ENCODE data around the gene C1QB. TPM values are rescaled to one million over a fixed set of nuclear protein-coding genes. Genes with fewer than 3 reads are reported as not detected.

C1QB gene
- total and polyA plus RNA-seq, 9 of the 15 experiments (the other 6 are each of a cell fraction or from before 2014, with no cell fraction given) = 0.55 TPM; not detected in 8

GRCh38 chr1:22625262-22625925 lies 27.6 kb upstream of the C1QB start:
- peak; percentile 29 for FAIRE-seq
- CTCF ChIA-PET (ENCODE audit: low intra/inter-chr PET ratio) = no interaction called here
- Histone ChIP-seq H4K20me1 (replicated peaks; ENCODE audit: control insufficient read depth, insufficient read depth, low read length) (peaks cover 15% of the 10 kb centered on the region), H3K27me3 (ENCODE audit: control insufficient read depth in 2 of 2, insufficient read depth in 2 of 2, low read length in 2 of 2) (peaks cover 13 to 73% of the 10 kb centered on the region in 2 experiments), H3K79me2 (ENCODE audit: control insufficient read depth, insufficient read depth, low read length) (no peaks in the 10 kb centered on the region), H3K4me1 (replicated peaks in 1 of 2; ENCODE audit: control insufficient read depth in 2 of 2, insufficient read depth in 2 of 2, low read length in 2 of 2) (no peaks in the 10 kb centered on the region), H3K9ac (ENCODE audit: insufficient read depth in 1 of 2, low read depth in 2 of 2, low read length in 2 of 2) (no peak overlapping the region), H3K4me3 (no peak overlapping the region), H3K36me3 (ENCODE audit: control insufficient read depth, insufficient read depth, low read length) (no peaks in the 10 kb centered on the region), H3K27ac (ENCODE audit: extremely low read depth, low read depth, low read length) (no peak overlapping the region), H3K9me3 (replicated peaks; ENCODE audit: control insufficient read depth, insufficient read depth, low read depth, low read length) (no peaks in the 10 kb centered on the region), H3K4me2 (ENCODE audit: insufficient read depth, low read length) (no peak overlapping the region), H3K9me1 (ENCODE audit: control insufficient read depth, insufficient read depth, low read length) (no peaks in the 10 kb centered on the region), H2AFZ (ENCODE audit: low read depth, low read length) (no peak overlapping the region)
- no peak for ATAC-seq
- BruUV-seq (replicated peaks) = no TSS peak
- POLR2A ChIA-PET = interaction anchor here (1.8 kb wide), 1 partner anchor 11 kb away, joined by 5 read pairs; the partner anchor contains the start of gene C1QA
- DNase-seq (ENCODE audit: extremely low read depth in 1 of 4, low spot score in 3 of 4) = no peak
- intact Hi-C loops (cut with micrococcal nuclease) = no loop called here
- 2% methylated on average over 9 of the region's 9 CpGs for WGBS (ENCODE audit: insufficient coverage, low coverage, missing lambda C conversion rate)
- TF ChIP-seq EHMT2 (IDR thresholded peaks at IDR 0.05) (peak; percentile 86), ZNF212 (CRISPR knock-in tag; IDR thresholded peaks at IDR 0.05) (no peak), KDM1A (IDR thresholded peaks at IDR 0.05) (peak in 1 of 2 experiments; percentile 25; a peak in 1 of 4 replicates), BCOR (IDR thresholded peaks at IDR 0.05) (peak; percentile 77), ZFP36 (IDR thresholded peaks at IDR 0.05; ENCODE audit: low read depth, low read length, partially characterized antibody) (peak; percentile 84), BRCA1 (IDR thresholded peaks at IDR 0.05) (no peak), BRCA1 (CRISPR knock-in tag; IDR thresholded peaks at IDR 0.05) (no peak), ELF4 (CRISPR knock-in tag; IDR thresholded peaks at IDR 0.05) (no peak), RBM25 (IDR thresholded peaks at IDR 0.05; ENCODE audit: low read depth, low read length, severe bottlenecking) (peak; percentile 15)
- TF ChIP-seq, protein P1, sequence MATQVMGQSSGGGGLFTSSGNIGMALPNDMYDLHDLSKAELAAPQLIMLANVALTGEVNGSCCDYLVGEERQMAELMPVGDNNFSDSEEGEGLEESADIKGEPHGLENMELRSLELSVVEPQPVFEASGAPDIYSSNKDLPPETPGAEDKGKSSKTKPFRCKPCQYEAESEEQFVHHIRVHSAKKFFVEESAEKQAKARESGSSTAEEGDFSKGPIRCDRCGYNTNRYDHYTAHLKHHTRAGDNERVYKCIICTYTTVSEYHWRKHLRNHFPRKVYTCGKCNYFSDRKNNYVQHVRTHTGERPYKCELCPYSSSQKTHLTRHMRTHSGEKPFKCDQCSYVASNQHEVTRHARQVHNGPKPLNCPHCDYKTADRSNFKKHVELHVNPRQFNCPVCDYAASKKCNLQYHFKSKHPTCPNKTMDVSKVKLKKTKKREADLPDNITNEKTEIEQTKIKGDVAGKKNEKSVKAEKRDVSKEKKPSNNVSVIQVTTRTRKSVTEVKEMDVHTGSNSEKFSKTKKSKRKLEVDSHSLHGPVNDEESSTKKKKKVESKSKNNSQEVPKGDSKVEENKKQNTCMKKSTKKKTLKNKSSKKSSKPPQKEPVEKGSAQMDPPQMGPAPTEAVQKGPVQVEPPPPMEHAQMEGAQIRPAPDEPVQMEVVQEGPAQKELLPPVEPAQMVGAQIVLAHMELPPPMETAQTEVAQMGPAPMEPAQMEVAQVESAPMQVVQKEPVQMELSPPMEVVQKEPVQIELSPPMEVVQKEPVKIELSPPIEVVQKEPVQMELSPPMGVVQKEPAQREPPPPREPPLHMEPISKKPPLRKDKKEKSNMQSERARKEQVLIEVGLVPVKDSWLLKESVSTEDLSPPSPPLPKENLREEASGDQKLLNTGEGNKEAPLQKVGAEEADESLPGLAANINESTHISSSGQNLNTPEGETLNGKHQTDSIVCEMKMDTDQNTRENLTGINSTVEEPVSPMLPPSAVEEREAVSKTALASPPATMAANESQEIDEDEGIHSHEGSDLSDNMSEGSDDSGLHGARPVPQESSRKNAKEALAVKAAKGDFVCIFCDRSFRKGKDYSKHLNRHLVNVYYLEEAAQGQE (IDR thresholded peaks at IDR 0.05; ENCODE audit: borderline replicate concordance) = peak; percentile 90
- TF ChIP-seq, protein P1 (CRISPR knock-in tag; IDR thresholded peaks at IDR 0.05; ENCODE audit: low read depth) = no peak
- in situ Hi-C loops (cut with MboI) = no loop called here

All from K562 (cell line).